Measurements from ENCODE around the gene TRPC5OS.

- TF ChIP-seq CTCF (IDR thresholded peaks at IDR 0.05) (no peak), EZH2 (IDR thresholded peaks at IDR 0.05; ENCODE audit: borderline replicate concordance, insufficient read depth, low read depth, low read length, poor library complexity, severe bottlenecking) (no peak)
Measured at GRCh38 chrX:111829345-111829744, 46.6 kb upstream of the TRPC5OS start.

Measured in B cell (primary cell).